UCSD-AML1 (cell line): Measurements from ENCODE around the gene KCTD13.
"Not testable (repeated sequence)": the region's sequence is repeated elsewhere in the genome, so short reads cannot be mapped to it uniquely, and the experiment has no call there.

Experiments used
- DNase-seq: peaks from one replicate; lab custom pipeline; 2025; ENCODE audit not compliant: unreplicated experiment; lab: John Stamatoyannopoulos, UW

Gene KCTD13

DNA sequence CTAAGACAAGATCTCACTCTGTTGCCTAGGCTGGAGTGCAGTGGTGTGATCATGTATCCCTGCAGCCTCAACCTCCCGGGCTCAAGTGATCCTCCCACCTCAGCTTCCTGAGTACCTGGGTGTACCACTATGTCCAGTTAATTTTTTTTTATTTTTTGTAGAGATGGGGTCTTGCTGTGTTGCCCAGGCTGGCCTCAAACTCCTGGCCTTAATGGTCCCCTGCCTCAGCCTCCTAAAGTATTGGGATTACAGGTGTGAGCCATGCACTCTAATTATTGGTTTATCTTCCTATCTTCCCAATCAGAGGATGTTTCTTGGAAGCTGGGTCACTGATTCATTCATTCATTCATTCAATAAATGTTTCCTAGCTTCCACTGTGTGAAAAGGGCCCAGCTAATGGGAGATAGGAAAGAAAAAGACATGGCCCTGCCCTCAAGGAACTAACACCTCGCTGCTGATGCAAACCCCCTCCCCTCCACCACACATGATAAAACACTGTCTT lies 17.3 kb downstream of the KCTD13 start:
- no peak for DNase-seq

DNA sequence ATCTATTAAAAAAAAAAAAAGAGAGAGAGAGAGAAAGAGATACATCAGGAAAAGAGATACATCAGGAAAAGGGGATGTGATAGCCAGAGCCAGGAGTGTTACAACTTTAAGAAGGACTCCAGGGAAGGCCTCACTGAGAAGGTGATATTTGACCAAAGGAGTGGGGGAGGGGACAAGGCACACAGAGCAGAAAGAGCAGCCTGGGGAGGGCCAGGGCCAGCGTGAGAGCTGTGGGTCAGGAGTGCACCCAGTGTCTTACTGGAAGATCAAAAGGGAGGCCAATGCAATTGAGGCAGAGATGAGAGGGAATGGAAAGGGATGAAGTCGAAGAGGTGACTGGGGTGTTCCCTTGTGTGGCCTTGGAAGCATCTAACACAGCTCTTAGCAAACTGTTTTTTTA lies 18.1 kb downstream of the KCTD13 start:
- DNase-seq: no peak

DNA sequence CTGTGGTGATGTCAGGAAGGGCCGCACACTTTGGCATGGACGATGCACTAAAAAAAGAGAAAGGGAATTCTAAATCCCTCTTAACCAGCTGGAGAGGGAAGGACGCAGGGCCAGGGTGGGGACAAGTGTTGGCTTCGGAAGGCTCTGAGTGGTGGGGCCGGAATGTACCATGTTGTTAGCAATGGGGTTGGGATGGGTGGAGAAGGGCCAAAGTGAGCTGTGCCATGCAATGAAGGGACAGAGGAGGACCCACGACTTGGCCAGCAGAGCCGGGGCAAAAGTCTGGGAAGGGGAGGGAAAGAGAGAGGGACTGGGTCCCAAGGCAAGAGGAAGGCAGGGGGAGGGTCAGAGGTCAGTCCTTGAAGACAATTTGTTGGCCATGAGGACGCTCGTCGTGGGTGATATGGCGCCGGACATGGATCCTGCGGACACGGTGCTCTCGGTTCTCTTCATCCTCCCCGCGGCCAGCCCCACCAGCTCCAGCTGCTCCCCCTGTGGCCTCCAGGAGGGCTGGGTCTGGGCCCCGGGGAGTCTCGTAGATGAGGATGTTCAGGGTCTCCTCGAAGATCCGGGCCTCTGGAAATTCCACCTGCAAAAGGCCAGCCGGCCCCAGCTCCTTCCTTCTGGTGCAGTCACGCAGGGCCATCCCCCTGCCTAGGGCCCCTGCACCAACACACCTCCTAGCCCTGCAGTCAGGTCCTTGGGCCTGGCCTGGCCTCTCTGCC lies 19.3 kb downstream of the KCTD13 start:
- DNase-seq: no peak

DNA sequence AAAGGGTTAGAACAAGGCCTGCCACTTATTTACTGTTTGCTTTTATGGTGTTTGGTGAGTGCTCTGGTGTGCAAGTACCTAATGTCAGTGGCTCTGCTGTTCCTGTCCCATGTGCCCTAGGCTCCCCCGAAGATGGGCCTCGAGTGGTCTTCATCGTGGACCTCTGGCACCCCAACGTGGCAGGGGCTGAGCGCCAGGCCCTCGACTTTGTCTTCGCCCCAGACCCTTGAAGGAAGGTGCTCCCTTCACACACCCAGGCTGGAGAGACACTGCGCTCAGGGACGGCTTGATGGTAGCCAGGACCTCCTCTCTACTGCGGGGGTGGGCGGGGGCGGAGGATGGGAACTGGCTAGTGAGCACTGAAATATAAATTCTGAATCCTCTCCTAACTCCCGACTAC lies 20.4 kb downstream of the KCTD13 start:
- no peak for DNase-seq

DNA sequence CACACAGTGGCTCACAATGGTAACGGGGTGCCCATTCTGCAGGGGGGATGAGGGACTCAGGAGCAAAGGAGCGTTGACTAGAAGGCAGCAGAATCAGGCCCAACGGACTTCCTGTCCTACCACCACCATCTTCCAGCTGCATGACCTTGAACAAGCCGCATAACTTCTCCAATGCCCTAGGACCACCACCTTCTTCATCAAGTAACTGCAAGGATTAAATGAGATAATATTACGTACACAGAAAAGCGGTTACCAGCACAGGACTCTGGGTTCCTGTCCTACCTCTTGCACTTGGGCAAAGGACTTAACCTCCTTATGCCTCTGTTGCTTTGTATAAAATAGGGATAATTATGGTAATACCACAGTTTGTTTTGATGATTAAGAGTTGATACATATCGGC lies 21.1 kb downstream of the KCTD13 start:
- DNase-seq: no peak

DNA sequence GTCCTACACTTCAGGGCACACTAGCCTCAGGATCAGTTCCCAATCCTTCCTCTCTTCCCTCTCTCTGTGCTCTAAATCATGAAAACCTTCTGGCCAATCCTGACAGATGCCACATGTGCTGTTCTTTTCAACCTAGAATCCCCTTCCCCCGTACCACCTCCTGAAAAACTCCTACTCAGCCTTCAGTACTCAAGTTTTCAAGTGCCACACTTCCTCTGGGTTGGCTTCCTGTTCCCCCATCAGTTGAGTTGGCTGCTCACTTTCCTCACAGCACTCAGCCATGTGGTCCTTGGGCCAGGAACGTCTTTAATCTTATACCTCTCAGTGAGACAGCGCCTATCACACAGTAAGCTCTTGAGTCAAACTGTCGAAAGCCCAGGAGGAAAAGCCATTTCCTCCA lies 22.4 kb downstream of the KCTD13 start:
- DNase-seq: no peak

DNA sequence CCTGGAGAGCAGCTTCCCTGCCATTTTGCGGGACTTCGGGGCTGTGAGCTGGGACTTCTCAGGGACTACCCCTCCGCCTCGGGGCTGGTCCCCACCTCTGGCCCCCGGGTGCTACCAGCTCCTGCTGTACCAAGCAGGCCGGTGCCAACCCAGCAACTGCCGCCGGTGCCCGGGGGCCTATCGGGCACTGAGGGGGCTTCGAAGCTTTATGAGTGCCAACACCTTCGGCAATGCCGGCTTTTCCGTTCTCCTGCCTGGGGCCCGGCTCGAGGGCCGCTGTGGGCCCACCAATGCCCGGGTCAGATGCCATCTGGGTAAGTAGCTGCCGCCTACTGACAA lies 24.4 kb downstream of the KCTD13 start:
- DNase-seq: no peak

DNA sequence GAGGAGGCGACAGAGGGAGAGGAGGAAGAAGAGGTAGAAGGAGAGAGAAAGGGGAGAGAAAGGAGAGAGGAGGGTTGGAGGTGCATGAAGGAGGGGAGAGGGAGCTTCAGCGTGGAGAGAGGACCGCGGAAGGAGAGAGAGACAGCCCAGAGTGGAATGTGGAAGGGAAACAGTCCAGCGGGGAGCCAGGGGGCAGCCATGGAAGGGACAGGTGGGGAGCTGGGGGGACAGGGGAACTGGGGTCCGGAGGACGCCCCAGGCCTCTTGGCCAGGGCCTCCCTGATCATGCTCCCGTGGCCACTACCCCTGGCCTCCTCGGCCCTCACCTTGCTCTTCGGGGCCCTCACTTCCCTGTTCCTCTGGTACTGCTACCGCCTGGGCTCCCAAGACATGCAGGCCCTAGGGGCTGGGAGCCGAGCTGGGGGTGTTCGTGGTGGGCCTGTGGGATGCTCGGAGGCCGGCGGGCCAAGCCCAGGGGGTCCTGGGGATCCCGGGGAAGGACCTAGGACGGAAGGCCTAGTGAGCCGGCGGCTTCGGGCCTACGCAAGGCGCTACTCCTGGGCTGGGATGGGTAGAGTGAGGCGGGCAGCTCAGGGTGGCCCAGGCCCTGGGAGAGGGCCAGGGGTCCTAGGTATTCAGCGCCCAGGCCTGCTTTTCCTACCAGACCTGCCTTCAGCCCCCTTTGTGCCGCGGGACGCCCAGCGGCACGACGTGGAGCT lies 25.0 kb downstream of the KCTD13 start:
- DNase-seq: no peak

DNA sequence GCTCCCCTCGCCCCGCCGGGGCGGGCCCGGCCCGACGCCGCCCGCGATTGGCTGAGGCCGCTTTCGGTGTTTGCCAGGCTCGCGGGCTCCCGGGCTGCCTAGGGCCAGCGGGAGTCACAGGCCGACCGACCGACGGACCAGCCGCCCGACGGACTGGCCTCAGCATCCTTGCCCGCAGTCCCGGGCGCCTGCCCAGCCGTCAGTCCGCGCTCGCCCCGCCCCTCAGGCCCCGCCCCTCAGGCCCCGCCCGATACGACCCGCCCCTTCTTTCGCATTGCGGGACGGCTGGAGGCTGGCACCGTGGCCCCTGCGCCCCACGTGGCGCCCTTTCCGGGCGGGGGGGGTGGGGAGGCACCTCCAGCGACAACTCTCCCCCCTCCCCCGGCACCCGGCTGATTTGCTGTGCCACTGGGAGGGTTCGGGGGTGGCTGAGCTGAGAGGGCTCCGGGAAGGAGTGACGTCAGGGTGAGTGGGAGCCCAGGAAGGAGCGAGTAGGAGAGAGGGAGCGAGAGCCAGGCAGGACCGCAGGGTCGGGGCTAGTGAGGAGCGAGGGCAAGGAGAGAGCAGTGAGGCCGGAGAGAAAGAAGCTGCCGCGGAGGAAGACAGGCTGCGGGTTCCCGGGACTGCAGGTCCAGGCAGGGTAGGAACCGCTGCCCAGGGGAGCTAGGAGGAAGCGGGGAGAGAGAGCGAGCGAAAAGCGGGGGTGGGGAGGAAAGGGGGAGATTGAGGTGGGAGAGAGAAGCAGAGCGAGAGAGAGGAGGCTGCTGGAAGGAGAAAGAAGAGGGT lies 25.7 kb downstream of the KCTD13 start, which contains the start of gene ASPHD1:
TSS of gene ASPHD1 (plus strand) at position 387 of the 786 bp plus-strand sequence. CDS start 484 bp downstream, outside the sequence.
- DNase-seq: peak; percentile 84

DNA sequence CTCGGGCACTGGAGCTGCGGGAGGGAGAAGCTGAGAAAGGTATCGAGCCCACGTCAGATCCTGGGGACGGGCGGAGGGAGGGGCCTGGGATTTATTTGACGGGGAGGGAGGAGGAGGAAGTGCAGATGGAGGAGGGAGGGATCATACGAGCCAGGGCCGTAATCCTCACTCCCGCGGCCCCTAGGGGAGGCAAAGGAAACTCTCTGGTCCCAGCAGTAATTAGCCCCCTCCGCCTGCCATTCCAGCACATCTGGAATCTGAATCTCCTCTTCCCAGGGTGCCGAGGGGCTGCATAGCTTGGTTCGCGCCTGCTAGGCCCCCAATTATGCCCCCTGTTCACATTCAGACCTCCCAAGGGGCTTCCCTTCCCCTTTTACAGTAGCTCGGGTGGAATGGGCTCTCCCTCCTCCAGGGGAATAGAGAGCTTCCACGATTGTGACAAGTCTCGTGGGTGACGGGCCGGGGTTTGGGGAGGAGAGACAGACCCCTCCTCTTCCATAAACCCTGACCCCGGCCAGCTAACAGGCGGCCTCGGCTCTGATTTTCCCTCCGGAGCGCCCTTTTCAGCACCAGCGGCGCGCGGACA lies 26.4 kb downstream of the KCTD13 start, which contains the start of gene SEZ6L2:
TSS of gene SEZ6L2 (minus strand) at position 35 of the 586 bp plus-strand sequence. CDS start 531 bp downstream, outside the sequence.
- peak; percentile 88 for DNase-seq

DNA sequence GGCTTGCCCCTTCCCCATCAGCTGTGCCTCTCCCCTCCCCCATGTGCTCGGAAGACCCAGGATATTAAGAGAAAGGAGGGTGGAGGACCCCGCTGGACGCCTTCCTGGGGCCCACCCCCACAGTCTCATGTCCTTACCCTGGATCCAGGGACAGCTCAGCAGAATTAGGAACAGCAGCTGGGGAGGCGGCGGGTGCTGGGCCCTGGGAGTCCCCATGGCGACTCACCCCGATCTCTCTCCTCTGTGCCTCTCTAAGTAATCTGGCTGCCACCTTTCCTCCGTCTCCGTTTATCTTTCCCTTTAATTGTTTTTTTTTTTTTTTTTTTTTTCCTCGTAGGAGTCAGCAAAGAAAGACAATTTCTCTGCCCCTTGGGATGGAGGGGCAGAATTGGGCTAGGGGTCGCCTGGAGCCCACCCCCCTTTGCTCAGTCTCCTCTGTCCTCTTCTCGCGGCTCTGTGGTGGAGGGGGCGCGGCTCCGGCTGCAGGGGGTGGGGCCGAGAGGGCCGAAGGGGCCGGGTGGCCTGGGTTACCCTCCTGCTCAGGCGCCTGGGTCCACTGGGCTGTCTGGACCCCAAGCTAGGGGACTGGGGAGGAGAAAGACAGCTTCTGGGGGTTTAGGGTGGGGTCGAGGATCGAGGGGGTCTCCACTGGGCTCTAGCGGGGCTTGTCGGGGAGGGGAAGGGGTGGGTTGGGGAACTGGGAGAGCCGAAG lies 27.1 kb downstream of the KCTD13 start:
- peak; percentile 80 for DNase-seq

DNA sequence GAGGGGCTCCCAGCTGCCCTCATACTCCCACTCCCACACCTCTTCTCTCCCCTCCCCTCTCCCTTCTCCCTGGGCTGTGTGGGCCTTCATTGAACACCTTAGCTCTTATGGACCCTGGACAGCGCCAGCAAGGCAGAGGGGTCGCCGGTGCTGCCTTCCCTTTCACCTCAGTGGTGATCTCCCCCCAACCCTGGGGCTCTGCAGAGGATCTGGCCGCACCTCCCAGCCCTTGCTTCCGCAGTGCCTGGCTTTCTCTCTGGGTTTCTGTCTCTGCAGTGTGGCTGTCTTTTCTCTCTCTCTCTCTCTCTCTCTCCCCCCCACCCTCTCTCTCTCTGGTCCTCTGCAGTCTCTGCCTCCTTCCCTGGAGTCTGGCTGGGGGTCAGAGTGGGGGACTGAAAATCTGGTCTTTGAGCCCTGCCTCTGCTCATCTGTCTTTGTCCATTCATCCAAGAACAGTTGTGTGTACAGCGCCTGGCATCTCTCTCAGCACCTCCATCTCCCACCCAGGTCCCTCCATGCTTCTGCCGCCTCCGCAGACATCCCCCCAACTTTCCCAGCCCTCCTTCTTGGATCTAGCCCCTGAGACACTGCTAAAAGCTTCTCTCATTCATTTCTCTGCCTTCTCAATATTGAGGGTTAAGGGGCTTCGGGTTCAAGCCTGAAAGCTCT lies 27.8 kb downstream of the KCTD13 start:
- no peak for DNase-seq

DNA sequence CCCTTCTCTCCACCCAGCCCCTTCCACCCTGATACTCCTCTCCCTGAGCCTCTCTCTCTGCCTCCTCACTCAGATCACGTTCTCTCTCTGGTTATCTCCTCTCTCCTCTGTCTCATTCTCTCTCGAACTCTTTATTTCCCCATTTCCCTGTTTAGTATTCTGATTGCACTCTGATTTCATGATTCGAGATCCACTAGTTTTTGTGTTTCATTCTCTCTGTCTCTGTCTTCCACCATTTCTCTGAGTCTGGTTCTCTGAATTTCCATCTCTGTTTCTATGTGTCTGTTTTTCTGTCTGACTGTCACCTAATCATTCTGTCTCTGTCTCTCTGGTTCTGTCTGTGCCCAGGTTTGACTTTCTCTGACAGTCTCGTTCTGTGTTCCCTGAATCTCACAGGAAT lies 28.7 kb downstream of the KCTD13 start:
- DNase-seq: no peak

DNA sequence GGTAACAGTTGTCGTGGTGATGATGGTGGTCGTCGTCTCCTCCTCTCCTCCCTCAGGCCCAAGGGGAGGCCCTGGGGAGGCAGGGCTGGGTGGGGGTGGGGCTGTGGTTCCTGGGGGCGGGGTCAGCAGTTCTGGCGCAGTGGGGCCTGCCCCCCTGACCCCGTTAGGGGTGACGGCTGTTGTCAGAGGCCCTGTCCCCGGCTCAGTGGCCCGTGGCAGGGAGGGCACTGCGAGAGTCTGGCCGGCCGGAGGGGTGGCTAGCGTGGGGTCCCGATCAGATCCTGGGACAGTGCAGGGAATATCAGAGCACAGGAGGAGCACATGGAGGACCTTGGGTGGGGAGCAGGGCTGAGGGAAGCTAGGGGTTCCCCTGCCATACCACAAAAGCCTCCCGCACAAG lies 29.2 kb downstream of the KCTD13 start:
- DNase-seq: no peak

DNA sequence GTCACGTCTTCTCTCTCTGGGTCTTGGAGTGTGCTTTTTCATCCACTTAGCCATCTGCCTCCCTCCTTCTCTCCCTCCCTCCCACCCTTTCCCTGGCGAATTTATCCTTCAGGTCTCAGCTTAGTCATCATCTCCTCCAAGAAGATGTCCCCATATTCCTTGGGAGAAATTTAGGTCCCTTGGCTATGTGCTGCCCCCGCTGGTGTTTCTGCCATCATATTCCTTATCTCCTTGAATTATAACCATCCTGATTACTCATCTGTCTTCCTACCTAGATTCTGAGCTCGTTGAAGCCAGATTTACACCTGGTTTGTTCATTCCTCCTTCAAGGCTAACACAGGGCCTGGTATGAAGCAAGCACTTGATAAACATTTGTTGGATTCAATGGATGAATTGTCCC lies 31.7 kb downstream of the KCTD13 start:
- no peak for DNase-seq

DNA sequence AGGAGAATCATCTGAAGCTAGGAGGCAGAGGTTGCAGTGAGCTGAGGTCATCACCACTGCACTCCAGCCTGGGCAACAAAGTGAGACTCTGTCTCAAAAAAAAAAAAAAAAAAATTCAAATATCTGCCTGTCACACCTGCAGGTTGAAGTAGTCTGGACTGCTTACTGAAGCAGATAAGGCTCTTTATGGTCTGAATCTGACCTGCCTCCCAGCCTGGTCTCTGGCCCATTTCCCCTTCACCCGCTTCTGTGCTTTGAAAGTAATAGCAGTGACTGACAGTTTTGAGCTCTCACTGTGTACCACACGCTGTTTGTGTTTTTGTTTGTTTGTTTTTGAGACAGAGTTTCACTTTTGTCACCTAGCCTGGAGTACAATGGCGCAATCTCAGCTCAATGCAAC lies 32.5 kb downstream of the KCTD13 start:
- no peak for DNase-seq

DNA sequence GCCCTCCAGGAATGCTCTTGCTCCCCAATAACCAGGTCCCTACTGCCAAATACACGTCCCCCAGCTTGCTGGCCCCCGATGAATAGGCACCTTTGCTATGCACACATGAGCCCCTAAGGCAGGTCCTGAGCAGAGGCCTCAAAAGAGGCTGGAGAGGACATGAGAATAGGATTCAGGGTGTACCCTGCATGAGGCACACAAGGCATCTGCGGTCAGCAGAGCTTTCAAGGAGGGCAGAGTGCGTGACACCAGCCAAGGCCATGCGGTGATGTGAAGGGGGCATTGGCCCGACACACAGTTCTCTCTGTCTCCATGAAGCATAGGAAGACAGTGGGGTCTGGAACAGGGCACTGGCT lies 33.6 kb downstream of the KCTD13 start:
- DNase-seq: no peak

DNA sequence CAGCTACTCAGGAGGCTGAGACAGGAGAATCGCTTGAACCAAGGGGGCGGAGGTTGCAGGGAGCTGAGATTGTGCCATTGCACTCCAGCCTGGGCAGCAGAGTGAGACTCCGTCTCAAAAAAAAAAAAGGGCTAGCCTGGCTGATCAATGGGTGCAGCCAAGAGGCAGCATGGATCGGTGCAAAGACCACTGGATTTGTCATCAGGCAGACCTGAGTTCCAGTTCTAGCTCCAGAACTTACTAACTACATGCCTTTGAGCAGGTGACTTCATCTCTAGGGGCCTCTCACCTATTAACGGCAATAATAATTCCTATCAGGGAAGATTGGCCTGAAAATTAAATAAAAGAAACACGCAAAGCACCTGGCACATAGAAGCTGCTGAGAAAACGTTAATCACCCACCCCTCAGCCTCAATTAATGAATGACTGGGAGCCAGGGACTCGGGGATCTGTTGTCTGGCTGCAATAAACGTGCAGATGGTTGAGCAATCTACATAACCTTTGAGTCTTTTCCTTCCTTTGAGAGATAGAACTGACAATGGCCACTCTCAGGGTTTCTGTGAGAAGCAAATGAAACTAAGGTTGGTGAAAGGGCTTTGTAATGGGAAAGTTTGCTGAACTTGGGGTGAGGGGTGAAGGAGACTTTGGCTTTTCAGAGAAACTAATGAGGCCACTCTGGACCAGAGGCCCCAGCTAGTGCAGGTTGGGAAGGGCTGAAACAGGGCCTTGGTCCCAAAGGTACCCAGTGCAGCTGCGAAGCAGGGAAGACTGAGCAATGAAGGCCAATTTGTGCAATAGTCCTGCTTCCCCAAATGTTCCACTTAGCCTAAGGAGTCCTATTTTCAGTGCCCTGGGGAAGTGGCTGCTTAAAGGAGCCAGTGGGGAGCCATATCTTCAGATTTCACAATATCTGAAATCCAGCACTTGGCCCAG lies 34.2 kb downstream of the KCTD13 start:
- DNase-seq: no peak

DNA sequence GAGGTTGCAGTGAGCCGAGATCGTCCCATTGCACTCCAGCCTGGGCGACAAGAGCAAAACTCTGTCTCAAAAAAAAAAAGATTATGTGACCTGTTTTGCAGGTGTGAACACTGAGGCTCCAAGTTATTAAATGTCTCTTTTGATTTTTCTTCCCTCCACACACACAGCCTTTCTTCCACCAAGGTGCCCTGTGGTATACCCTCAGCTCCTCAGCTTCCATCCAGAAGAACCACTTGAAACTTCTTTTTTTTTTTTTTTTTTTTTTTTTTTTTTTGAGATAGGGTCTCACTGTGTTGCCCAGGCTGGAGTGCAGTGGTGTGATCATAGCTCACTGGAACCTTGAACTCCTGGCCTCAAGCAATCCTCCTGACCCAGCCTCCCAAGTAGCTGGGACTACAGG lies 36.7 kb downstream of the KCTD13 start:
- not testable (repeated sequence) for DNase-seq
